Femur (tissue), 1 donor: ENCODE data around the gene TMEM252.

Experiments used
- DNase-seq: peaks from one replicate; pipeline ENCODE4 v3.0.0-alpha.2; 2017

Gene TMEM252

GRCh38 chr9:68497629-68498028 is 43.1 kb downstream of the TMEM252 start:
- no peak for DNase-seq

- DNase-seq = no peak
Measured at GRCh38 chr9:68496356-68496755, 44.3 kb downstream of the TMEM252 start.

GRCh38 chr9:68495247-68495646 is 45.4 kb downstream of the TMEM252 start:
- DNase-seq = peak; percentile 29

- no peak for DNase-seq
Measured at GRCh38 chr9:68493958-68494577, 46.6 kb downstream of the TMEM252 start.

GRCh38 chr9:68493541-68493940 is 47.1 kb downstream of the TMEM252 start:
- no peak for DNase-seq

- DNase-seq = no peak
Measured at GRCh38 chr9:68492806-68493205, 47.9 kb downstream of the TMEM252 start.

GRCh38 chr9:68489646-68490045 is 51.0 kb downstream of the TMEM252 start:
- no peak for DNase-seq

GRCh38 chr9:68488126-68488525 is 52.6 kb downstream of the TMEM252 start:
- no peak for DNase-seq
